ENCODE measurements around the gene SPON2.

SPON2 gene

DNA sequence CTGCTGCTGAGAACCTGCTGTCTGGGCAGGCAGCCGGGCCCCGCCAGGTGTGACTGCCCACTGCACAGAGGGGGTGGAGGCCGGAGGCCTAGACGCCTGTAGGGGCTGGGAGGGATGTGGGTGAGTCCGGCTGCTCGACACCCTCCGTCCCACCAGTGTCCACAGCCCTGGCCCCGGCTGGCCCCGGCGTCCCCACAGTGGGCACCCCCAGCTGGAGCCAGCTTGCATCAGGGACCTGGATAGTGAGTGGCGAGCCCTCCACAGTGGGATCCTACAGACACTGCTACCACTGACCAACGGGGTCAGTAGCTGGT lies 34.7 kb upstream of the SPON2 start:
- H3K27ac ChIP-seq: no peak overlapping the region
- no peaks in the 10 kb centered on the region for H3K9me3 ChIP-seq
- H3K27me3 ChIP-seq: peaks cover under 1% of the 10 kb centered on the region
- H3K4me3 ChIP-seq (ENCODE audit: low read depth in 1 of 2, low read length in 1 of 2): no peak overlapping the region
- TF ChIP-seq CTCF (IDR thresholded peaks at IDR 0.05): no peak
- H3K4me1 ChIP-seq (ENCODE audit: control insufficient read depth in 1 of 2, insufficient read depth in 1 of 2, low read depth in 1 of 2, low read length in 1 of 2): peaks cover 3 to 5% of the 10 kb centered on the region in 2 experiments
- peaks cover 38% of the 10 kb centered on the region for H3K36me3 ChIP-seq

DNA sequence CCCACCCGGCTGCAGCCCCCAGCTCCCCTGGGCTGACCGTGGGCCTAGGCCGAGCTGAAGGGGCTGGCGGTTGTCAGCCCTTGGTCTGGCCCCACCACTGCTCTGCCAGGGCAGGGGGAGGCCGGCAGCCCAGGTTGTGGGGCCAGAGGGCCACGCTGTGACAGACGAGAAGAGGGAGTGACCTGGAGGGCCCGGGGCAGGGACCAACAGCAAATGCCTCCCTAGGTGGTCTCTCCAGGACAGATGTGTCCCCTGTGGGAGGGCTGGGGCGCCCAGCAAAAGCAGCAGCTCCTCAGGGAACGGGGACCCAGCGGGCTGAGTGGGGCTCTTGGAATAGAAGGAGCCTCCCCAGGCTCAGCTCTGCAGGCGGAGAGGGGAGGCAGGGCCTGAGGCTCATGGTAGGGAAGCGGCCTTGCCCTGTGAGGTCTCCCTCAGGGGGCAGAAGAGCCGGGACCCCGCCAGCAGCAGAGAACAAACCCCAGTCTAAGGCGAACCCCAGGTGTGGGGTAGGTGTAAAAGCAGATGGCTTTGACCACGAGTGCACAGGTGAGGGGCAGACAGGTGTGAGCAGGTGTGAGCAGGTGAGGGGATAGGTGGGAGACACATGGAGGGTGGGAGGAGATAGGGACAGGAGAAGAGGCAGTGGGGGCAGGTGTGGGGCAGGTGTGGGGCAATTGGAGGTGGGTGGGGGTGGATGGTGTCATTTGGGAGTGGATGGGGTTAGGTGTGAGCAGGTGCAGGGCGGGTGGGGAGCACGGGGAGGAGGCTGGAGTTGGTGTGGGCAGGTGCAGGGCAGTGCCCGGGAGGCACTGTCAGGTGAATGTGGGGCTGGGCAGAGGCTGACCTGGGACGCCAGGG lies 34.1 kb upstream of the SPON2 start:
- no peak overlapping the region for H3K27ac ChIP-seq
- H3K4me3 ChIP-seq (ENCODE audit: low read depth in 1 of 2, low read length in 1 of 2): no peak overlapping the region
- no peak for TF ChIP-seq CTCF (IDR thresholded peaks at IDR 0.05)
- H3K4me1 ChIP-seq (ENCODE audit: control insufficient read depth in 1 of 2, insufficient read depth in 1 of 2, low read depth in 1 of 2, low read length in 1 of 2): peaks cover 9 to 10% of the 10 kb centered on the region in 2 experiments
- peaks cover 6% of the 10 kb centered on the region for H3K27me3 ChIP-seq
- H3K9me3 ChIP-seq: no peaks in the 10 kb centered on the region
- H3K36me3 ChIP-seq: peaks cover 33% of the 10 kb centered on the region

DNA sequence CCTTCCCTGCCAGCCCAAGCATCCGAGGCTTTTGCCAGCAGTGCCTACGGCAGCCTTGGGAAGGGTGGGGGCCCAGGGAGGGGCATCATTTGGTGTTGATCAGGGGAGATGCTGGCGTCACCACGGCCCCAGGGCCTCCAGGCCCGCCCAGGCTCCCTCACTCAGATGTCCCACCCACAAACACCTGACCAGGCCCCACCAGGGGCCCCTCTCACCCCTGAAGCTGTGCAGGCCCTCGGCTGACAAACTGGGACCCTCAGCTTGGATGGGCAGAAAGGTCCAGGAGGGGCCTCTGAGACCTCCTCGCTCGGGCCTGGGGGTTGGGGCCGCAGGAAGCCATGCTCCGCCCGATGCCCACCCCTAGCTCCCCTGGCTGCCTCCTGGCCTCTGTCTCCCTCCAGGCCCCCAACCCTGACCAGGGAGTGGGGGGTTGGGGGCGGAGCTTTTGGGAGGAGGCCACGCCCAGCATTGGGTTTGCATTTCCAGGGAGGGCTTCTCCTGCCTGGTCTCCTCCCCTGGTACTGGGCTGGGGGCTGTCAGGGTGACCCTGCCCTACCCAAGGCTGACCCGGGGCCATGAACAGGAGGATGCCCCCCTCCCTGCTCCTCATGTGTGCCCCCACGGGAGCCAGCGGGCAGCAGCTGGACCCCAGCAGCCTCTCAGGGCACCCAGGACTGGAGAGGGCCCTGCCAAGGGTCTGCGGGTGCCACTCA lies 33.4 kb upstream of the SPON2 start:
- Histone ChIP-seq H3K27me3 (peaks cover 14% of the 10 kb centered on the region), H3K27ac (no peak overlapping the region), H3K36me3 (peaks cover 25% of the 10 kb centered on the region), H3K9me3 (no peaks in the 10 kb centered on the region), H3K4me1 (ENCODE audit: control insufficient read depth in 1 of 2, insufficient read depth in 1 of 2, low read depth in 1 of 2, low read length in 1 of 2) (peaks cover 15 to 18% of the 10 kb centered on the region in 2 experiments), H3K4me3 (ENCODE audit: low read depth in 1 of 2, low read length in 1 of 2) (no peak overlapping the region)
- TF ChIP-seq CTCF (IDR thresholded peaks at IDR 0.05): no peak

GRCh38 chr4:1204828-1205585 lies 32.6 kb upstream of the SPON2 start:
- TF ChIP-seq CTCF (IDR thresholded peaks at IDR 0.05): no peak
- H3K36me3 ChIP-seq: peaks cover 18% of the 10 kb centered on the region
- peaks cover 21% of the 10 kb centered on the region for H3K27me3 ChIP-seq
- peaks cover 19 to 20% of the 10 kb centered on the region in 2 experiments for H3K4me1 ChIP-seq (ENCODE audit: control insufficient read depth in 1 of 2, insufficient read depth in 1 of 2, low read depth in 1 of 2, low read length in 1 of 2)
- H3K9me3 ChIP-seq: no peaks in the 10 kb centered on the region
- no peak overlapping the region for H3K4me3 ChIP-seq (ENCODE audit: low read depth in 1 of 2, low read length in 1 of 2)
- H3K27ac ChIP-seq: no peak overlapping the region

DNA sequence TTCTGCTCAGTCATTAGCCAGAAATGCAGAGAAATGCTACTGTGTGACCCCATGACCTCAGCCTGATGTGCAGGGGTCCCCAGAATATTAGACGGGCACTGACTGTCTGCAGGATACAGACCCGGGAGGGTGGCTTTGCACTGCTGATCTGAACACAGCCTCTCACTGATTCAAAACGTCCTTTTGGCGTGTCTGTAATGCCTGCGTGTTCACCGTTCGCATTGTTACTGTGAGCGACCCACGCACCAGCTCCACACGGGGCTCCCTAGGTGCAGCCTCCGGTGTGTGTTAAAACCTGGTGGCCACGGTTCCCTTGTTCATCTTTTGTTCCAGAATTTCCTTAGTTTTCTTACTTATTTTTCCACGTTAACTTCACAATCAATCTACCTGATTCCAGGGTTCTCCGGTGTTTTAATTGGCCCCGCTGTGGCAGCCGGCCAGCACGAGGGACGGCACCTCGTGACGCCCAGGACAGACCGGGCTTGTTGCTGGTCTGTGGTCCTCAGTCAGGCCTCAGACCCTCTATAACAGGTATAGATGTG lies 32.0 kb upstream of the SPON2 start:
- Histone ChIP-seq H3K27ac (no peak overlapping the region), H3K4me3 (ENCODE audit: low read depth in 1 of 2, low read length in 1 of 2) (no peak overlapping the region), H3K9me3 (no peaks in the 10 kb centered on the region), H3K4me1 (ENCODE audit: control insufficient read depth in 1 of 2, insufficient read depth in 1 of 2, low read depth in 1 of 2, low read length in 1 of 2) (peaks cover 19 to 20% of the 10 kb centered on the region in 2 experiments), H3K27me3 (peaks cover 24% of the 10 kb centered on the region), H3K36me3 (peaks cover 11% of the 10 kb centered on the region)
- no peak for TF ChIP-seq CTCF (IDR thresholded peaks at IDR 0.05)
